VCaP (cell line): ENCODE results near the gene MX2.

Experiments used
- H3K27ac ChIP-seq: fragments of 450-650 bp; 2 replicates; pipeline ENCODE4 v1.5.1; 2017
- TF ChIP-seq, protein P1 (sequence below): fragments of 450-650 bp; conservative IDR thresholded peaks from 2 replicates; pipeline ENCODE4 v1.5.1; 2017; ENCODE audit warnings: mild to moderate bottlenecking, moderate library complexity

MX2 gene

DNA sequence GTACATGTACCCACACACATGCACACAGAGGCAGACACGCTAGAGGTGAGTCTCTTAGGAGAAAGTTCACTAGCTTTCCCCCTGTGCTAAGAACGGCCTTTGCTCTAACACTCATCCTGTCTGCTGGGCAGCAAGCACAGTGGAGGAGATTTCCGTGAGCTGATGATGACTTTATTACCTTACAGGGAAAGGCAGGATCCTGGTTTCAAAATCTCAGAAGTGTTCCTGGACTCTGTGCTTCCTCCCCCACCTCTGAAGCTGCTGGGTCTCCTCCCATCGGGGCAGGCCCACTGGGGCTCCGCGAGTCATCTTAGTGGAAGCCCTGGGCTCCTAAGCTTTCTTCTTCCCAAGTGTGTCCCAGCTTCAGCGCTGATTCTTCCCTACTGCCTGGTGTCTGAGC is 42.6 kb upstream of the MX2 start:
- TF ChIP-seq, protein P1, sequence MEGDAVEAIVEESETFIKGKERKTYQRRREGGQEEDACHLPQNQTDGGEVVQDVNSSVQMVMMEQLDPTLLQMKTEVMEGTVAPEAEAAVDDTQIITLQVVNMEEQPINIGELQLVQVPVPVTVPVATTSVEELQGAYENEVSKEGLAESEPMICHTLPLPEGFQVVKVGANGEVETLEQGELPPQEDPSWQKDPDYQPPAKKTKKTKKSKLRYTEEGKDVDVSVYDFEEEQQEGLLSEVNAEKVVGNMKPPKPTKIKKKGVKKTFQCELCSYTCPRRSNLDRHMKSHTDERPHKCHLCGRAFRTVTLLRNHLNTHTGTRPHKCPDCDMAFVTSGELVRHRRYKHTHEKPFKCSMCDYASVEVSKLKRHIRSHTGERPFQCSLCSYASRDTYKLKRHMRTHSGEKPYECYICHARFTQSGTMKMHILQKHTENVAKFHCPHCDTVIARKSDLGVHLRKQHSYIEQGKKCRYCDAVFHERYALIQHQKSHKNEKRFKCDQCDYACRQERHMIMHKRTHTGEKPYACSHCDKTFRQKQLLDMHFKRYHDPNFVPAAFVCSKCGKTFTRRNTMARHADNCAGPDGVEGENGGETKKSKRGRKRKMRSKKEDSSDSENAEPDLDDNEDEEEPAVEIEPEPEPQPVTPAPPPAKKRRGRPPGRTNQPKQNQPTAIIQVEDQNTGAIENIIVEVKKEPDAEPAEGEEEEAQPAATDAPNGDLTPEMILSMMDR, result no peak
- peak overlapping the region; percentile 98 for H3K27ac ChIP-seq

DNA sequence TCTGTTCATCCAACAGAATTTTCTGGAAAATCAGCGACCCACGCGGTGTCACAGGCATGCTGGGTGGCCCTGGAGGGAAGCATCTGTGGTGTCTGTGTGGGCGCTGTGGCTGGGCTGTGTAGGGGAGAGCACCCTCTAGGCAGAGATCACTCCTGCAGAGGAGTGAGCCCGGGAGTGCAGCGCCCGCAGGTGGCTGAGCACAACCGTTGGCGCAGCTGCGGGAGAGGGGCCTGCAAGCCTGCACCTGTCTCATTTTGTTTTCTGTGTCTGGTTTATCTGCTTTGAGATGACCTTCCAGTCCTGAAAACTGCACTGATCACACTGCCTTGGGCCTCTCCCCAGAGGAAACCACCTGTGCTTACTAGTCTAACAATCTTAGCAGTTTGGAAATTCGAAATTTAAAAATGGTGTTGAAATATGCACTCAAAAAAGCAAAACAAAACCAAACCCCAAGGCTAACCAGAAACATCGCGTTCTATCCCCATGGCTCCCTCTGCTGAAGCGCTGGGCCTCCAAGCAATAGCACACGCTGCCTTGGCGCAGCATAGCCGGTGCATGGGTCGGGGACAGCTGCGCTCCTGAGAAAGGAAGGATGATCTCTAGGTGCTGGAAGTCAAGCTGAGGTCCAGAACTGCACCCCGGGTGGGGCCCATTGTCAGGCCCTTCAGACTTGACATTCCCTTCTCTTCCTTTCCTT is 40.5 kb upstream of the MX2 start:
- H3K27ac ChIP-seq, result peak overlapping the region; percentile 98
- TF ChIP-seq, protein P1, result no peak

DNA sequence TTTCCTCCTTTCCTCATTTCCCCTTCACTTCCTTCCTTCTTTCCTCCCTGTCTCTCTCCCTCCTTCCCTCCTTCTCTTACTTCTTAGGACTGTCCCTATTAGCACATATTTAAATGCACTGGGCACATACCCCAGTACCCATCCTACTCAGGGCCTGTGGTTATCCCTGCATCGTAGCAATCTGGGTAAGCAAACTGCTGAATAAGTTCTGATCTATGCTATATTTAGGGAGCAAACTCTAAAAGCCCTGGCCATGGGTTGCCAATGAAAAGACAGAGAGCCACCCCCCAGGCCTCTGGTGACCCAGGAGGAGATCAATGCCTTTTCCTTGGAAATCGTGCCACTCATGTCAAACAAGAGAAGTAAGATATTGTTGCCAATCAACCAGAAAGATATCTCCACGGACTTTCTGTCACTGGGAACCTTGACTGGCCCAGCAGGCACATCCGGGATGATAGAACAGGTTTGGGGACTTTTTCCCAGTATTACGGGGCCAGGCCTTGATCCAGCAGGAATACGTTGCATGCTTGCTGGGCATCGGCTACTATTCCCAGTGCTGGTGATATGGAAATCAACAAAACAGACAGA is 39.8 kb upstream of the MX2 start:
- TF ChIP-seq, protein P1, result no peak

DNA sequence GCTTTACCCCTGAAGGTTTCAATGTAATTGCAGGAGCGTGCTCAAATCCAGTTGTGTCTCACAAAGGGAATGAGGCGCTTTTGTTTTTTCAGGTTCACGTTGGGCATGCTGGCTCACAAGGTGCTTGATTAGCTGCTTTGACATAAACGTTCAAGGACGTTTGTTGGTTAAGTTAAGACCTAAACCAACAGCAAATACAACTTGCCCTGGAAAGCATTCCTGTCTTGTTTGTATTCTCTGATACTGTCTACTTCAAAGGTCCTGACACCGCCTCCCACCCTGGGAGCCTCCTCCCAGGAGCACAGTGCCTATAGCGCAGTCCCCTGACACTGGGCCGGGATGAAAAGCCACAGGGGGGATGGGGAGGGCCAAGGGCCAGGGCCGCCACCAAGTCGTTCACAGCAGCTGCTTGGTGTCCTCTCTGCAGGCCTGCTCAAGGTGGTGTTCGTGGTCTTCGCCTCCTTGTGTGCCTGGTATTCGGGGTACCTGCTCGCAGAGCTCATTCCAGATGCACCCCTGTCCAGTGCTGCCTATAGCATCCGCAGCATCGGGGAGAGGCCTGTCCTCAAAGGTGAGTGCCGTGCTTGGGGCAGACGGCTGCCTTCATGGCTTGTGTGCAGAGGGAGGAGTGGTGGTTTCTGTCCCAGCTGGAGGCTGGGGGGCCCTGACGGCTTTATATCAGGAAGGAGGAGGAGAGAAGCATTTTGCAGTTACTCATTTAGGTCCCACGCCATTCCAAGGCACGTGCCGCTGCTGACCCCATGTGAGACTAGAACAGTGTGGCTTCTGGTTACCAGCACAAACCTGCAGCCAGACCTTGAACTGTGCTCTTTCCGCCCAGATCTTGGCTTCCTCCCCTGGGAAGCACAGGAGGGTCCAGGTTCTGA is 39.1 kb upstream of the MX2 start:
- TF ChIP-seq, protein P1, result no peak
- peak overlapping the region; percentile 98 for H3K27ac ChIP-seq

More for the DNA sequence above, 39.8 kb upstream of the MX2 start:
- peak overlapping the region; percentile 98 for H3K27ac ChIP-seq

DNA sequence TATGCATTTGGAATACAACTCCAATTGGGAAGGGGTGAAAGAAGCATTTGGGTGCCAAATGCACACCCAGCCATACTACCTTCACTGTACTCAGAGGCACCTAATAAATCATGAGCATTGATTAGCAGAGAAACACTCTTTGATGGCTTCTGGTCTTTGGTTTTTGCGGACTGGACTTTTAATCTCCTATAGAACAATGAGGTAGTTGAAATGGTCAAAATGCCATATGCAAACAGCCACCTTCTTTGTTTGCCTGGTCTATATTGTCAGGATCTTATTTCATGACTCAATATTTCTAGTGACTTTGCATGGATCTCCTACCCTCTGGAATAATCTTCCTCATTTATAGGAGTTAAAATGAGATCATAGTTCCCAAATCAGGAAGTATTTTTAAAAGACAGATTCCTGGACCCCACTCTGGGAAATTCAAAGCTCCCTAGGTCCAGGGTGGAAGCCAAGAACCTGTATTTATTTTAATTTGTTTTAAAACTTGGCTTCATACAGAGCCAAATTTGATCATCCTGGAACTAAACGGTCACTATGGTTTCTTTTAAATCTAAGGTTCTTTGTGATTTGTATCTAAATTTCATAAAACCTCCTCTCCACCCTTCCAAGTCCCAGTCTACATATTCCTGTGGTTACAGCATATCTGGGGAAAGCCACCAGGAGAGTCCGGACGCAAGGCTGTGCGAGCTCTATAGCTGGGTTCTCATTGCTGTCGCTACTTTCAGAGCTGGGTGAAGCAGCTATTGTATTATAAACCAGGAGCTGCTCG is 36.5 kb upstream of the MX2 start:
- TF ChIP-seq, protein P1, result no peak
- no peak overlapping the region for H3K27ac ChIP-seq

DNA sequence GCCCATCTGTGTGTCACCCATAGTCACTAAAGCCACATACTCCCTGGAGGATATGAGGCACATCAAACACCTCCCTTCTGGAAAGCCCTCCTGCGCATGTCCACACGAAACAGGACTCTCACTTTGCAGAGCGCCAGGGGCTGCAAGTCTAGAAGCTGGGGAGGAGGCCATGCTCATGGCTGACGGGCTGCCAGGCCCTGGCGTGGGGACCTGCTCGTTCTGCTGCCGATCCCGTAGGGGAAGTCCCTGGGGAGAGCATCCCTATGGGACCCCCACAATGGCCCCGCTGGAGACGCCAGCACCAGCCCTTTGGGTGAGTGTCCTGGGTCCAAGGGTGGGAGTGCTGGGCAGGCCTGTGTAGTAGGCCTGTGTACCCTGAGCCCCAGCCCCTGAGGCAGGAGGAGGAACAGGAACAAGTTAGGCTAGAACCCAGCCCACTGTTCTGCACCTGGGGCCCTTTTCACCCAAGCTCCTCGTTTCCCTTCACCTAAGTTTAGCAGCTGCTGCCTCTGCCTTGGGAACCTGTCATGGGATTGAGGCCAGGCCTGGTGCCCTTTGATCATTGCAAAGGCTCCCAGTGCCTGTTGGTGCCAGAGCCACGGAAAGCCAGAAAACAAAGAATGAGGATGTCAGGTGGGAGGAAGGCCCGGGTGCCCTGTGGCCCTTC is 35.3 kb upstream of the MX2 start:
- TF ChIP-seq, protein P1, result no peak
- H3K27ac ChIP-seq, result no peak overlapping the region
